Naive B cell (primary cell): ENCODE results near the gene GHRH. TPM values are rescaled to one million over a fixed set of nuclear protein-coding genes. Genes with fewer than 3 reads are reported as not detected.

ENCODE experiments used
- ATAC-seq, 2 donors: fragments of 150-1000 bp; cut with Tn5 transposase; 2 replicates each; pipeline ENCODE4 v1.10.0; 2021; ENCODE audit warnings: low read depth in 2 of 2, mild to moderate bottlenecking in 2 of 2, moderate library complexity in 2 of 2
- DNase-seq: peaks from one replicate; pipeline ENCODE4 v3.0.0; 2022
- H3K27ac Mint-ChIP-seq, 6 donors: one replicate each; pipeline ENCODE4 v1.8.0; 2020 to 2022; ENCODE audit warnings: mild to moderate bottlenecking in 6 of 6, mixed read lengths in 6 of 6, moderate library complexity in 5 of 6, inconsistent platforms in 2 of 6
- H3K27me3 Mint-ChIP-seq, 3 donors: one replicate each; pipeline ENCODE4 v1.8.0; 2021 to 2022; ENCODE audit warnings: mixed read lengths in 3 of 3, mild to moderate bottlenecking in 1 of 3
- H3K36me3 Mint-ChIP-seq, 2 donors: one replicate each; pipeline ENCODE4 v1.8.0; 2020 to 2022; ENCODE audit warnings: mixed read lengths in 2 of 2, inconsistent platforms in 1 of 2, mild to moderate bottlenecking in 1 of 2
- H3K4me1 Mint-ChIP-seq, 3 donors: one replicate each; pipeline ENCODE4 v1.8.0; 2020 to 2022; ENCODE audit warnings: mixed read lengths in 3 of 3, inconsistent platforms in 1 of 3, mild to moderate bottlenecking in 1 of 3, moderate library complexity in 1 of 3
- H3K4me3 Mint-ChIP-seq, 8 donors: one replicate each; pipeline ENCODE4 v1.8.0; 2020 to 2022; ENCODE audit warnings: mild to moderate bottlenecking in 8 of 8, mixed read lengths in 8 of 8, moderate library complexity in 8 of 8, inconsistent platforms in 2 of 8
- H3K9me3 Mint-ChIP-seq, 7 donors: one replicate each; pipeline ENCODE4 v1.8.0; 2020 to 2022; ENCODE audit warnings: mixed read lengths in 7 of 7, mild to moderate bottlenecking in 5 of 7, inconsistent platforms in 2 of 7, moderate library complexity in 1 of 7
- polyA plus RNA-seq, 6 donors: library from polyadenylated mRNA; unstranded; fragments of 300-500 nt; fragmentation: Illumina TruSeq; gene quantifications; one replicate each; pipeline ENCODE4 v1.2.3, GENCODE V29; 2021; ENCODE audit warnings: low read depth in 6 of 6

The GHRH gene
- polyA plus RNA-seq, 6 donors from 2014 or later, result not detected

GRCh38 chr20:37237656-37238055, 24.0 kb downstream of the GHRH start:
- ATAC-seq, result no peak
- H3K4me1 Mint-ChIP-seq, result no peaks in the 10 kb centered on the region
- no peaks in the 10 kb centered on the region for H3K9me3 Mint-ChIP-seq
- H3K27me3 Mint-ChIP-seq, result no peaks in the 10 kb centered on the region
- peak overlapping the region in 1 of 8 donors; percentile 37 for H3K4me3 Mint-ChIP-seq
- no peak for DNase-seq
- H3K36me3 Mint-ChIP-seq, result peaks cover 38 to 42% of the 10 kb centered on the region in 2 donors
- H3K27ac Mint-ChIP-seq, result no peak overlapping the region

GRCh38 chr20:37236462-37236861, 25.2 kb downstream of the GHRH start:
- Mint-ChIP-seq H3K4me1 (no peaks in the 10 kb centered on the region), H3K9me3 (no peaks in the 10 kb centered on the region), H3K27ac (peak overlapping the region in 1 of 6 donors; percentile 43), H3K4me3 (no peak overlapping the region), H3K27me3 (no peaks in the 10 kb centered on the region), H3K36me3 (peaks cover 41 to 44% of the 10 kb centered on the region in 2 donors)
- no peak for ATAC-seq
- no peak for DNase-seq

GRCh38 chr20:37235065-37235464, 26.5 kb downstream of the GHRH start:
- Mint-ChIP-seq H3K27ac (peak overlapping the region in 1 of 6 donors; percentile 6), H3K4me1 (no peaks in the 10 kb centered on the region), H3K36me3 (peaks cover 27 to 50% of the 10 kb centered on the region in 2 donors), H3K9me3 (no peaks in the 10 kb centered on the region), H3K4me3 (no peak overlapping the region), H3K27me3 (no peaks in the 10 kb centered on the region)
- DNase-seq (no peak), ATAC-seq (no peak)

- no peaks in the 10 kb centered on the region for H3K9me3 Mint-ChIP-seq
- H3K4me3 Mint-ChIP-seq, result peak overlapping the region in 1 of 8 donors; percentile 5
- H3K27ac Mint-ChIP-seq, result peak overlapping the region in 2 of 6 donors; percentile 22 to 84
- no peak for ATAC-seq
- no peaks in the 10 kb centered on the region for H3K27me3 Mint-ChIP-seq
- DNase-seq, result no peak
- H3K36me3 Mint-ChIP-seq, result peaks cover 27 to 49% of the 10 kb centered on the region in 2 donors
- no peaks in the 10 kb centered on the region for H3K4me1 Mint-ChIP-seq
Measured at GRCh38 chr20:37234254-37234581, 27.4 kb downstream of the GHRH start.

GRCh38 chr20:37233548-37234253, 27.9 kb downstream of the GHRH start:
- H3K4me1 Mint-ChIP-seq, result no peaks in the 10 kb centered on the region
- H3K36me3 Mint-ChIP-seq, result peaks cover 33 to 51% of the 10 kb centered on the region in 2 donors
- peak overlapping the region in 1 of 6 donors; percentile 22 for H3K27ac Mint-ChIP-seq
- no peak for ATAC-seq
- H3K9me3 Mint-ChIP-seq, result no peaks in the 10 kb centered on the region
- H3K27me3 Mint-ChIP-seq, result no peaks in the 10 kb centered on the region
- no peak for DNase-seq
- no peak overlapping the region for H3K4me3 Mint-ChIP-seq

- peak overlapping the region in 1 of 6 donors; percentile 35 for H3K27ac Mint-ChIP-seq
- H3K27me3 Mint-ChIP-seq, result no peaks in the 10 kb centered on the region
- DNase-seq (no peak), ATAC-seq (no peak)
- H3K36me3 Mint-ChIP-seq, result peaks cover 36 to 50% of the 10 kb centered on the region in 2 donors
- H3K4me3 Mint-ChIP-seq, result no peak overlapping the region
- no peaks in the 10 kb centered on the region for H3K4me1 Mint-ChIP-seq
- no peaks in the 10 kb centered on the region for H3K9me3 Mint-ChIP-seq
Measured at GRCh38 chr20:37231947-37232630, 29.5 kb downstream of the GHRH start.

- peak overlapping the region in 1 of 6 donors; percentile 74 for H3K27ac Mint-ChIP-seq
- H3K27me3 Mint-ChIP-seq, result no peaks in the 10 kb centered on the region
- H3K36me3 Mint-ChIP-seq, result peaks cover 40 to 49% of the 10 kb centered on the region in 2 donors
- H3K9me3 Mint-ChIP-seq, result no peaks in the 10 kb centered on the region
- H3K4me3 Mint-ChIP-seq, result no peak overlapping the region
- ATAC-seq (no peak), DNase-seq (no peak)
- H3K4me1 Mint-ChIP-seq, result no peaks in the 10 kb centered on the region
Measured at GRCh38 chr20:37230200-37230599, 31.4 kb downstream of the GHRH start.

GRCh38 chr20:37229357-37229756, 32.3 kb downstream of the GHRH start:
- peaks cover 37 to 49% of the 10 kb centered on the region in 2 donors for H3K36me3 Mint-ChIP-seq
- DNase-seq, result no peak
- no peaks in the 10 kb centered on the region for H3K4me1 Mint-ChIP-seq
- H3K27ac Mint-ChIP-seq, result no peak overlapping the region
- ATAC-seq, result no peak
- H3K9me3 Mint-ChIP-seq, result no peaks in the 10 kb centered on the region
- H3K27me3 Mint-ChIP-seq, result no peaks in the 10 kb centered on the region
- no peak overlapping the region for H3K4me3 Mint-ChIP-seq

- Mint-ChIP-seq H3K4me3 (no peak overlapping the region), H3K4me1 (peaks cover 0 to under 1% (median 0%) of the 10 kb centered on the region in 3 donors), H3K9me3 (no peaks in the 10 kb centered on the region), H3K36me3 (peaks cover 30 to 50% of the 10 kb centered on the region in 2 donors), H3K27me3 (no peaks in the 10 kb centered on the region), H3K27ac (peak overlapping the region in 1 of 6 donors; percentile 57)
- DNase-seq, result no peak
- ATAC-seq, result no peak
Measured at GRCh38 chr20:37228656-37229055, 33.0 kb downstream of the GHRH start.

- no peak for DNase-seq
- no peak overlapping the region for H3K27ac Mint-ChIP-seq
- peaks cover 30 to 54% of the 10 kb centered on the region in 2 donors for H3K36me3 Mint-ChIP-seq
- peaks cover 0 to 4% (median 2%) of the 10 kb centered on the region in 3 donors for H3K4me1 Mint-ChIP-seq
- H3K27me3 Mint-ChIP-seq, result no peaks in the 10 kb centered on the region
- no peak overlapping the region for H3K4me3 Mint-ChIP-seq
- H3K9me3 Mint-ChIP-seq, result no peaks in the 10 kb centered on the region
- no peak for ATAC-seq
Measured at GRCh38 chr20:37228082-37228481, 33.5 kb downstream of the GHRH start.

- no peak overlapping the region for H3K4me3 Mint-ChIP-seq
- peaks cover 0 to 12% (median 8%) of the 10 kb centered on the region in 3 donors for H3K4me1 Mint-ChIP-seq
- ATAC-seq (no peak), DNase-seq (no peak)
- H3K27ac Mint-ChIP-seq, result peak overlapping the region in 2 of 6 donors; percentile 12 to 30
- H3K9me3 Mint-ChIP-seq, result no peaks in the 10 kb centered on the region
- H3K27me3 Mint-ChIP-seq, result no peaks in the 10 kb centered on the region
- peaks cover 22 to 45% of the 10 kb centered on the region in 2 donors for H3K36me3 Mint-ChIP-seq
Measured at GRCh38 chr20:37226889-37227288, 34.7 kb downstream of the GHRH start.

- peaks cover 22 to 35% of the 10 kb centered on the region in 2 donors for H3K36me3 Mint-ChIP-seq
- no peak for ATAC-seq
- no peak for DNase-seq
- peaks cover 0 to 12% (median 8%) of the 10 kb centered on the region in 3 donors for H3K4me1 Mint-ChIP-seq
- H3K27ac Mint-ChIP-seq, result peak overlapping the region in 3 of 6 donors; percentile 19 to 83 (median 69)
- no peaks in the 10 kb centered on the region for H3K9me3 Mint-ChIP-seq
- H3K4me3 Mint-ChIP-seq, result no peak overlapping the region
- H3K27me3 Mint-ChIP-seq, result no peaks in the 10 kb centered on the region
Measured at GRCh38 chr20:37225146-37225545, 36.5 kb downstream of the GHRH start.

GRCh38 chr20:37223053-37223452, 38.6 kb downstream of the GHRH start:
- DNase-seq (peak; percentile 9), ATAC-seq (peak; percentile 76 to 83)
- Mint-ChIP-seq H3K36me3 (peaks cover 16 to 23% of the 10 kb centered on the region in 2 donors), H3K27me3 (no peaks in the 10 kb centered on the region), H3K4me3 (no peak overlapping the region), H3K4me1 (peaks cover 5 to 16% (median 12%) of the 10 kb centered on the region in 3 donors), H3K9me3 (no peaks in the 10 kb centered on the region), H3K27ac (peak overlapping the region in 1 of 6 donors; percentile 72)

GRCh38 chr20:37222086-37222485, 39.5 kb downstream of the GHRH start:
- no peaks in the 10 kb centered on the region for H3K27me3 Mint-ChIP-seq
- DNase-seq (no peak), ATAC-seq (no peak)
- no peak overlapping the region for H3K4me3 Mint-ChIP-seq
- peak overlapping the region in 1 of 6 donors; percentile 28 for H3K27ac Mint-ChIP-seq
- no peaks in the 10 kb centered on the region for H3K9me3 Mint-ChIP-seq
- H3K4me1 Mint-ChIP-seq, result peaks cover 5 to 16% (median 12%) of the 10 kb centered on the region in 3 donors
- H3K36me3 Mint-ChIP-seq, result peaks cover 16 to 23% of the 10 kb centered on the region in 2 donors
